Measurements from ENCODE around the gene ADAM22. TPM values are rescaled to one million over a fixed set of nuclear protein-coding genes. Genes with fewer than 3 reads are reported as not detected.

ADAM22 gene
- total RNA-seq, 1 experiment from 2014 or later = 1.6 TPM

GRCh38 chr7:88217675-88218428, 283.8 kb downstream of the ADAM22 start:
- DNase-seq (ENCODE audit: low read depth) = peak; percentile 18

DNA sequence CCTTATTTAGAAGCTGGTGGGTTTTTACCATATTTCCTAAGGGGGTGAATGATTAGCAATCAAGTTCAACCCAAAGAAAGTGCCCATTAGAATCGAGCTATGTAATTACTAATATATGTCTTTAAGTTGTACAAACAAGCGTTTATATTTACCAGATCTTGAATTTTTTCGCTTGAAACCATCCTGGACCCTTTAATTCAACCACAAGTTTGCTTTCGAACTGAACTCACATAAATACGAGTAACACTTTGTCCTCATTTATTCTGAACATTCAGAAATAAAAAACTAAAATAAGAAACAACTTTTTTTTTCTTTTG, 284.3 kb downstream of the ADAM22 start:
- DNase-seq (ENCODE audit: low read depth) = no peak

DNA sequence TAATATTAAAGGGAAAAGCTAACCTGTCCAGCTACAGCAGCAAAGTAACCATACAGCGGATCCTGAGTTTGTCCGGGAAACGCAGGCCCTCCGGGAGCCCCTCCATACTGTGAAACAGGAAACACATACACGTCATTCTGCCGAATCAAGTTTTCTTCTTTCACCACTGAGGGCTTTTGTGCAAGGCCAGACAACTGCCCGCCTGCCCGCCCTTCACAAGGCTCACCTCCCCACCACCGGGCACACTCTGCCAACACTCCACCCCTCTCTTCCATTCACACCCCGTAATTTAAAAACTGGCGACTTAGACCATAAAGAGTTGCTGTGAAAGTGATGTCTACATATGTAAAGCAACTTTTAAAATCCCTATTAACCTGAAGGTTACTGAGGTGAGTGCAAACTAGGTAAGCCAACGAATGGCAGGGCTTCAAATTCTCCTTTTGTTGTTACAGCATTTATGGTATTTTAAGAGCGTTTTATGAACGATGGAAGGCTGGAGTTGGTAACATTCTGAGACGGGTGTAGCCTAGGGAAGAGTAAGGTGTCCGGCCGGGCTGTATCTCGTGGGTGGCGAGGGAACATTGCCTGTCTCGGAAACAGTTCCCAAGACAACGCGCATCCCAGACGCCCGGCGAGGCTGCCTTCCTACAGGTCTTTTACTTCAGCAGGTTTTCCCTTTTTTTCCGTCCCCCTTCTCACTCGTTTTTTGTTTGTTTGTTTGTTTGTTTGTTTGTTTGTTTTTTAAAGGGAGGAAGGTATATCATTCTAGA, 285.0 kb downstream of the ADAM22 start:
- DNase-seq (ENCODE audit: low read depth) = peak; percentile 59

DNA sequence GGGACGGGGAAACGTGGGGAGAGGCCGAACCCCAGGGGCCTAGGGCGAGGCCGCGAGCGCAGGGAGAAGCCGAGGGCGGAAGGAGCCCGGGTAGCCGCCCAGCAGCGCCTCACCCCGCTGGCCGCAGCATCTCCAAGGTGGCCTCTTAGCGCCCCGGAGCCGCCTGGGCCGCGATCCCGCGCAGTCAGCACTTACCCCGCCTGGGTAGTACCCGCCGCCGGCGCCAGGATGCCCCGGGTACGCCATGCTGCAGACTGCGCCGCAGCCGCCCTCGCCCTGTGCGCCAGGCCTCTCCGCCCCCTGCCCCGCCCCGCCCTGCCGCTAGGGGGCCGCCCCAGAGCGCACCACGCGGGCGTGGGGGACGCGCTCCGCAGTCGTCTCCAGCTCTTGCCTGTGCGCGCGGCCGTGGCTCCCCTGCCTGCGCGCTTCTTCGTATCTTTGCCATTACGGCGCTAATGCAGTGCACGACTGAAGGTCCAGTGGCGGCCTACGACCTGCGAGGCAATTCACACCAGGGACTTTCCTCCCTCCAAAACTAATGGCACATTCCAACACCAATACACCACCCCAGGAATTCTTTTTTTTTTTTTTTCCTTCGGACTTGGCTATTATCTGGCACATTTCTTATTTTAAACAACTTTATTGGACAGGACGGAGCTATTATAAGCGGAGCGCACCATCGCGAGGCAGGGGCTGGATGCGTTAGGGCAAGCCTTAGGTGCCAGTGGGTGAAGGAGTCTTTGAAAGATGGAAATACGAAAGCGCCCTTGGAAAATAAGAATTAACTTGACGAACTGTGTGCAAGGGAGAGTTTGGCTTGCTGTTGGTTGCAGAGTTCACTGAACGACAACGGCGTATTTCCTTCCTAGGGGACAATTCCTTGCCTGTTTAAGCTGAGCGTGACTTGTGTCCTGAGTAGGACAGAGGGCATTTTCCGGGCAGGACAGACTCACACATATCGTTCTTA, 286.0 kb downstream of the ADAM22 start, which contains the start of gene SRI:
Gene SRI (minus strand): TSS at position 258 of the 967 bp plus-strand sequence. CDS start 12 bp downstream, at position 246.
- peak; percentile 85 for DNase-seq (ENCODE audit: low read depth)

GRCh38 chr7:88223265-88223664, 289.2 kb downstream of the ADAM22 start:
- DNase-seq (ENCODE audit: low read depth) = no peak

DNA sequence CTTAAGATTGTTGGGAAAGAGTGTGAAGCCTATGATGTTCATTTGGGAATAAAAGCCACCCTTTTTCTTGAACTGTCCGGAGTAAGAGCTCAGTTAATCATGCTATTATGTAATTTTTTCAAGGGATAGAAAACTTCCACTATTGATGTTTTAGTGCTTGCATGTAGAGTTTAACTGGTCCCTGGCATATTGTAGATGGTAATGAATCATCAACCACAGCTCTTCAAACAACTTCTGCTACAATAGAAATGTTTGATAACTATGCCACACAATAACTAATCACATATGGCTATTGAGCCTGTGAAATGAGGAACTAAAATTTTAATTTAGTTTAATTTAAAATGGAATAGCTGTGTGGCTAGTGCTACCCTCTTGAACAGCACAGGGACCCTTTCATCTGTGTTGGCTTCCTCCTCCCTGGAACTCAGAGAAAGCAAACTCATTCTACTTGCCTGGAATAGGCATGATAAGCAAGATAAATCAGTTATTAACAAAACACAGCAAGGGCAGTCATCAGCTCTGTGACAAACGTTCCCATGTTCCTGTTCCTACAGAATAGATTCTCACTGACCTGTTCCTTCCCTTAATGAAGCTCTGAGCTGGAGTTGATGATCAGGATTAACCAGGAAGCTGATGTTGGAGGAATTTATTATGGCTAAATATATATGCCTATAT, 290.7 kb downstream of the ADAM22 start:
- DNase-seq (ENCODE audit: low read depth) = peak; percentile 66

DNA sequence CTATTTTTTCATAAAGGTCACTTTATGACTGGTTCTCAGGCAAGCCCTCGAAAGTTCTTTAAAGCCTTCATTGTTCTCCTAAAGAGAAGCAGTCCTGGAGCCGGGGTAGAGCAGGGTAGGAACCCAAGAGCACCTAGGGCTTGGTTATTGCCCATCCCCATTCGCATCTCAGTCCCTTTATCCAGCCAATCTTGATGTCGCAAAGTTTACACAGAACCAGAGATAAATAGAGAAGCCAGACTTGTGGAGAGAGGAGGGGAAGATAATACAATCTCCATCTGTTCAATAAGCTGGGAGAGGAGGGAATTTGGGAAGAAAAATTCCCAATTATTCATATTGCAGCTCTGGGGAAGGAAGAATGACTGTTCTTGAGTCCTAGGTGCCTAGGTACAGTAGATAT, 292.1 kb downstream of the ADAM22 start:
- no peak for DNase-seq (ENCODE audit: low read depth)

DNA sequence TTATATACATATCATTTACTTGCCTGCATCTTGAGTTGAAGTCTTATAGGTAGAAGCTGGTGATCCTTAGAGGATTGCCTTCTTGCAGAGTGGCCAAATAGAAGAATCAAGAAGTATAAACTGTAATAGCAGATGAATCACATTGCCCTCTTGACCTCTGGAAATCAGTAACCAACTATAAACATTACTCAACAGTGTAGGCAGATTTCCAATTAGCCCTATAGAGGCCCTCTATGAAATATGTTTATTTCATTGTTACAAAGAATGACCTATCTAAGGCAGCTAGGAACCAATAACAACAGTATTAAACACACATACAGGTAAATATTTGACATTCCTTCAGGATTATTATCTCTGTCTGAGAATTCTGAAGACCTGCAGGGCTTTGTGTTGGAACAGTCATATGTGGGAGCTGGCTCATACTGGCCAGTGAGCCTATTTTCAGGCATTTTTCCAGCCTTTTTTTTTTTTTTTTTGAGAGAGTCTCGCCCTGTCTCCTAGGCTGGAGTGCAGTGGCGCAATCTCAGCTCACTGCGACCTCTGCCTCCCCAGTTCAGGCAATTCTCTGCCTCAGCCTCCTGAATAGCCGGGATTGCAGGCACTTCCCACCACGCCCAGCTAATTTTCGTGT, 292.9 kb downstream of the ADAM22 start:
- peak; percentile 80 for DNase-seq (ENCODE audit: low read depth)

GRCh38 chr7:88229302-88229995, 295.4 kb downstream of the ADAM22 start:
- DNase-seq (ENCODE audit: low read depth) = no peak

GRCh38 chr7:88230646-88231045, 296.6 kb downstream of the ADAM22 start:
- DNase-seq (ENCODE audit: low read depth) = no peak

DNA sequence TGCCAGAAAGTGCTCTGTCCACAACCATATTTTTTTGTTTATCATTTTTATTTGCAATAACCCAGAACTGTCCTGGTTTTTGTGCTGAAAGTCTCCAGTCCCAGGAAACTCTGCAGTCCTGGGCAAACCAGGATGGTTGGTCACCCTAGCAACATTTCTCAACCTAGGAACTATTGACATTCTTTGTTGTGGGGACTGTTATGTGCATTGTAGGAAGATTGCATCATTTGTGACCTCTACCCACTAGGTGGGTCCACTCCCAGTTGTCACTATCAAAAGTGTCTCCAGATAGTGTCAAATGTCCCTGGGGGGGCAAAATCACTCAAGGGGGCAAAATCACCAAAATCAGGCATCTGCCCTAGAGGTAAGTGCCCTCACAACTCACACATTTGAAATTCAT, 299.8 kb downstream of the ADAM22 start:
- no peak for DNase-seq (ENCODE audit: low read depth)

- DNase-seq (ENCODE audit: low read depth) = no peak
Observed at GRCh38 chr7:88239852-88240251, 305.8 kb downstream of the ADAM22 start.

- DNase-seq (ENCODE audit: low read depth) = peak; percentile 41
Observed at GRCh38 chr7:88243345-88243909, 309.4 kb downstream of the ADAM22 start.

DNA sequence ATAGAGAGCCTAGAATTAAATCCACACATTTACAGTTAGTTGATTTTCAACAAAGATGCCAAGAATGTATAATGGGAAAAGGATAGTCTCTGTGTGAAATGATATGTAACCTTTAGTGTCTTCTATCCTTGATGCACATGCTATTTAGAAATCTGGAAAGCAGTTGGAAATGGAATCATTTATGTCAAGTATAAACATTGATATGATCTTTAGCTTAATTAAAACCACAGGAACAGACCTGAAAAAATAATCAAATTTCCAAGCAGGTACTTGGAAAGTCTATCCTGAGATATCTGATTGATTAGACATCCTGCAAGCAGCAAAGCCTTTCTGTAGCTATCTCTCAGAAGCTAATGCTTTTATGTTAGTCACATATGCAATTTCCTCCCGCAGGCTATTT, 310.2 kb downstream of the ADAM22 start:
- no peak for DNase-seq (ENCODE audit: low read depth)

Other genes with a start within 250 kb of the ADAM22 start
- 28.8 and 34.7 TPM in 2 replicates for gene SLC25A40, start 57.9 kb upstream of the ADAM22 start, total RNA-seq (2014; rRNA removed; shearing (Covaris generic))
- gene DBF4, start 57.8 kb upstream of the ADAM22 start, total RNA-seq (2014; rRNA removed; shearing (Covaris generic)) = 96.8 and 109 TPM in 2 replicates